Measurements from ENCODE around the gene CPLANE1. TPM values are rescaled to one million over a fixed set of nuclear protein-coding genes. Genes with fewer than 3 reads are reported as not detected.
A peak's percentile ranks its signal among the peaks of the same experiment; 100 is the strongest.

The CPLANE1 gene
- total RNA-seq, 6 experiments from 2014 or later: 3.3 to 6.7 (median 4.7) TPM

GRCh38 chr5:37198061-37198460 is 51.1 kb downstream of the CPLANE1 start:
- TF ChIP-seq CTCF (IDR thresholded peaks at IDR 0.05): no peak
- TF ChIP-seq POLR2A (IDR thresholded peaks at IDR 0.05): no peak
- Histone ChIP-seq H3K4me3 (no peak overlapping the region), H3K36me3 (no peaks in the 10 kb centered on the region), H3K4me1 (no peaks in the 10 kb centered on the region), H3K27ac (no peak overlapping the region), H3K27me3 (no peaks in the 10 kb centered on the region), H3K9me3 (no peaks in the 10 kb centered on the region)
- ATAC-seq: peak in 2 of 4 donors; percentile 14 to 22
- intact Hi-C loops (cut with DNase I): no loop called here
- WGBS (ENCODE audit: insufficient coverage, low coverage, low lambda C conversion rate, missing lambda C conversion rate): 41% methylated on average over 3 of the region's 3 CpGs
- DNase-seq: no peak

DNA sequence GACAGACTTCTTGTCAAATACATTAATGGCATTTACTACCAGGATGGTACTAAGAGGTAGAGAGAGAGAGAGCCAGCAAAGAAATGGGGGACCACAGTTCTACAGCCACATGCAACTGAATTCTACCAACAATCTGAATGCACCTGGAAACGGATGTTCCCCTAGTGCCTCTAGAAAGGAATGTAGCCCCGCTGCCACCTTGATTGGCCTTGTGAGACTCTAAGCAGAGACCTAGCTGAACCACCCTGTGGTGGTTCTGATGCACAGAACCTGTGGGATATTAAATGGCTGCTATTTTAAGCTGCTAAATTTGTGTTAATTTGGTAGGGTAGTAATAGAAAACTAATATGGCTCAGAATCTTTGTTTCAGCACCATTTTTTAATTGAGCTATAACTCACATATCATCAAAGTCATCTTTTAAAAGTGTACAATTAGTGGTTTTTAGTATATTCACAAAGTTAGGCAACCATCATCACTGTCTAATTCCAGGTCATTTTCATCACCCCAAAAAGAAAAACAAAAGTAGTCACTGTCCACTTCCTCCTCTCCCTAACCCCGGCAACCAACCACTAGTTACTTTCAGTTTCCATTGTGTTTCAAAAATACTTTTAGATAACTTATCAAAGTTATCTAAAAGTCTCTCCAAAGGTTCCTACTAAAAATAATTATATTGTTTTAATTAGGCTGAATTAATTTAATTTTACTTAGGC is 51.7 kb downstream of the CPLANE1 start:
- TF ChIP-seq POLR2A (IDR thresholded peaks at IDR 0.05): no peak
- TF ChIP-seq CTCF (IDR thresholded peaks at IDR 0.05): no peak
- 61% methylated on average over 3 of the region's 3 CpGs for WGBS (ENCODE audit: insufficient coverage, low coverage, low lambda C conversion rate, missing lambda C conversion rate)
- Histone ChIP-seq H3K27me3 (no peaks in the 10 kb centered on the region), H3K36me3 (no peaks in the 10 kb centered on the region), H3K27ac (no peak overlapping the region), H3K4me3 (peak overlapping the region in 1 of 3 donors; percentile 1), H3K9me3 (no peaks in the 10 kb centered on the region), H3K4me1 (no peaks in the 10 kb centered on the region)
- intact Hi-C loops (cut with DNase I): no loop called here
- ATAC-seq: peak; percentile 63 to 89 (median 74)
- DNase-seq: no peak

DNA sequence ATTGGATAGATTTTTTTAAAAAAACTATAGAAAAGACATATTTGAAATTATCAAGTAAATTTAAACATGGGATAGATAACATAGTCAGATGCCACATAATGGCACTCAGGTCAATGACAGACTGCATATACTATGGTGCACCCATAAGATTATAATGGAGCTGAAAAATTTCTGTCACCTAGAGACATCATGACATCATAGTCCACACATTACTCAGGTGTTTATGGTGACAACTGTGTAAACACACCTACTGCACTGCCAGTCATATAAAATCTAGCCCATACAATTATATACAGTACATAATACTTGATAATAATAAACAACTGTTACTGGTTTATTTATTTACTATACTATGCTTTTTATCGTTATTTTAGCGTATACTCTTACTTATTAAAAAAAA is 58.6 kb downstream of the CPLANE1 start:
- H3K4me1 ChIP-seq: no peaks in the 10 kb centered on the region
- H3K27ac ChIP-seq: no peak overlapping the region
- H3K27me3 ChIP-seq: no peaks in the 10 kb centered on the region
- peaks cover 0 to 7% (median 0%) of the 10 kb centered on the region in 4 donors for H3K36me3 ChIP-seq
- TF ChIP-seq CTCF (IDR thresholded peaks at IDR 0.05) (no peak), POLR2A (IDR thresholded peaks at IDR 0.05) (no peak)
- H3K4me3 ChIP-seq: no peak overlapping the region
- ATAC-seq (no peak), DNase-seq (no peak)
- WGBS (ENCODE audit: insufficient coverage, low coverage, low lambda C conversion rate, missing lambda C conversion rate): 98% methylated on average over 2 of the region's 2 CpGs
- H3K9me3 ChIP-seq: no peaks in the 10 kb centered on the region
- intact Hi-C loops (cut with DNase I): no loop called here

GRCh38 chr5:37189355-37189754 is 59.8 kb downstream of the CPLANE1 start:
- no peaks in the 10 kb centered on the region for H3K27me3 ChIP-seq
- TF ChIP-seq POLR2A (IDR thresholded peaks at IDR 0.05): no peak
- 100% methylated on average over 4 of the region's 4 CpGs for WGBS (ENCODE audit: insufficient coverage, low coverage, low lambda C conversion rate, missing lambda C conversion rate)
- H3K36me3 ChIP-seq: peaks cover 0 to 14% (median 0%) of the 10 kb centered on the region in 4 donors
- DNase-seq (no peak), ATAC-seq (no peak)
- H3K4me1 ChIP-seq: no peaks in the 10 kb centered on the region
- H3K4me3 ChIP-seq: no peak overlapping the region
- intact Hi-C loops (cut with DNase I): no loop called here
- H3K9me3 ChIP-seq: no peaks in the 10 kb centered on the region
- H3K27ac ChIP-seq: no peak overlapping the region

- H3K4me1 ChIP-seq: no peaks in the 10 kb centered on the region
- intact Hi-C loops (cut with DNase I): no loop called here
- no peak overlapping the region for H3K4me3 ChIP-seq
- H3K27ac ChIP-seq: no peak overlapping the region
- H3K27me3 ChIP-seq: no peaks in the 10 kb centered on the region
- peaks cover 0 to 25% (median 0%) of the 10 kb centered on the region in 4 donors for H3K36me3 ChIP-seq
- H3K9me3 ChIP-seq: no peaks in the 10 kb centered on the region
- no peak for ATAC-seq
- 88% methylated on average over 3 of the region's 3 CpGs for WGBS (ENCODE audit: insufficient coverage, low coverage, low lambda C conversion rate, missing lambda C conversion rate)
- no peak for TF ChIP-seq POLR2A (IDR thresholded peaks at IDR 0.05)
- TF ChIP-seq CTCF (IDR thresholded peaks at IDR 0.05): no peak
- DNase-seq: no peak
These were observed 61.7 kb downstream of the CPLANE1 start for GRCh38 chr5:37187465-37187977.
